K562 (cell line): Measurements from ENCODE around the gene ZNF584. TPM values are rescaled to one million over a fixed set of nuclear protein-coding genes. Genes with fewer than 3 reads are reported as not detected.

Experiments used
- BACH1 ChIP-seq: fragments of 200-800 bp; sonication (Bioruptor generic); IDR thresholded peaks from 2 replicates; pipeline ENCODE4 v1.6.1; 2016; ENCODE audit warnings: missing genetic modification characterization, missing compliant biosample characterization
- HDAC2 ChIP-seq: fragments of 450-650 bp; IDR thresholded peaks from 2 replicates; pipeline ENCODE4 v1.6.1; 2016; ENCODE audit warnings: mild to moderate bottlenecking
- HDAC6 ChIP-seq: IDR thresholded peaks from 2 replicates; pipeline ENCODE4 v1.6.1; 2012; ENCODE audit warnings: low read depth, mild to moderate bottlenecking, control low read depth, inconsistent platforms, low read length, moderate library complexity
- MAFF ChIP-seq: IDR thresholded peaks from 2 replicates; pipeline ENCODE4 v1.6.1; 2012; ENCODE audit warnings: low read length, improper control_type of control experiment
- MIER1 ChIP-seq: fragments of 450-650 bp; IDR thresholded peaks from 2 replicates; pipeline ENCODE4 v1.6.1; 2016; ENCODE audit warnings: antibody characterized with exemption, mild to moderate bottlenecking, low read depth
- NR1H2 ChIP-seq: sonication (generic); formaldehyde crosslinking; IDR thresholded peaks from 2 replicates; pipeline ENCODE4 v1.4.0; 2020; ENCODE audit warnings: mild to moderate bottlenecking, missing genetic modification reagents
- PCBP2 ChIP-seq: fragments of 200-400 bp; formaldehyde crosslinking; IDR thresholded peaks from 2 replicates; pipeline ENCODE4 v1.6.1; 2018; ENCODE audit warnings: low read length, low read depth, mild to moderate bottlenecking, moderate library complexity; ENCODE audit not compliant: poor library complexity, severe bottlenecking
- TBL1XR1 ChIP-seq, 2 experiments: IDR thresholded peaks; 2 replicates each; pipeline ENCODE4 v1.6.1; 2012; ENCODE audit warnings: improper control_type of control experiment in 2 of 2, low read length in 2 of 2, mild to moderate bottlenecking in 1 of 2
- TCF7 ChIP-seq: sonication (generic); IDR thresholded peaks from 2 replicates; pipeline ENCODE4 v1.6.1; 2016; ENCODE audit warnings: antibody characterized with exemption, borderline replicate concordance
- ZNF668 ChIP-seq: fragments of 250-450 bp; sonication (Bioruptor Pico); IDR thresholded peaks from 2 replicates; pipeline ENCODE4 v1.8.0; 2022; ENCODE audit warnings: mild to moderate bottlenecking, inconsistent platforms
- ZNF76 ChIP-seq: fragments of 250-450 bp; sonication (Bioruptor Pico); IDR thresholded peaks from 2 replicates; pipeline ENCODE4 v1.4.0; 2020; ENCODE audit warnings: mild to moderate bottlenecking, moderate library complexity, borderline replicate concordance
- ZNF830 ChIP-seq: fragments of 250-450 bp; sonication (Bioruptor Pico); IDR thresholded peaks from 2 replicates; pipeline ENCODE4 v1.5.0; 2021; ENCODE audit warnings: mild to moderate bottlenecking
- ZSCAN32 ChIP-seq: fragments of 450-650 bp; formaldehyde crosslinking; IDR thresholded peaks from 2 replicates; pipeline ENCODE4 v1.4.0; 2020; ENCODE audit warnings: mild to moderate bottlenecking, moderate library complexity
- polyA plus RNA-seq, 8 experiments: library from polyadenylated mRNA; depleted of rRNA in 4 of 8; stranded (reverse) in 5 of 8; unstranded in 3 of 8; fragments of >200 nt; fragmentation: Nextera tagmentation in 2 of 8; fragmentation: Illumina TruSeq in 1 of 8; extraction: Ambion mirVana in 2 of 8; extraction: Trizol in 1 of 8; gene quantifications; 2 replicates each; pipeline versions ENCODE4 v1.2.1 to v1.2.3, GENCODE V29; 2011 to 2014; ENCODE audit warnings: inconsistent platforms in 1 of 8, missing spikeins in 1 of 8
- total RNA-seq, 7 experiments: library from RNA; depleted of rRNA in 6 of 7; stranded (reverse); fragments of >200 nt in 6 of 7; fragmentation: Illumina TruSeq in 2 of 7; extraction: Trizol in 2 of 7; gene quantifications; 2 replicates each; pipeline versions ENCODE4 v1.2.1 to v1.2.3, GENCODE V29; 2011 to 2021; ENCODE audit warnings: low replicate concordance in 1 of 7
- TF ChIP-seq, protein P1 (sequence below): sonication (generic); formaldehyde crosslinking; IDR thresholded peaks from 2 replicates; pipeline ENCODE4 v1.8.0; 2022; ENCODE audit warnings: missing genetic modification reagents, mild to moderate bottlenecking, borderline replicate concordance
- TF ChIP-seq, protein P2 (sequence below): fragments of 450-650 bp; IDR thresholded peaks from one replicate; pipeline ENCODE4 v1.6.1; 2018; ENCODE audit warnings: mild to moderate bottlenecking, moderate library complexity; ENCODE audit not compliant: partially characterized antibody
- TF ChIP-seq, protein P3 (sequence below): fragments of 450-650 bp; IDR thresholded peaks from 2 replicates; pipeline ENCODE4 v1.6.1; 2018; ENCODE audit not compliant: partially characterized antibody
- TF ChIP-seq, protein P4 (sequence below), 2 experiments: fragments of 450-650 bp; IDR thresholded peaks; 2 replicates each; pipeline ENCODE4 v1.6.1; 2018; ENCODE audit warnings: mild to moderate bottlenecking in 2 of 2, low read depth in 1 of 2; ENCODE audit not compliant: partially characterized antibody in 2 of 2

The ZNF584 gene
- total and polyA plus RNA-seq, 9 of the 15 experiments (the other 6 are each of a cell fraction or from before 2014, with no cell fraction given): 5.8 to 43.4 (median 24.6) TPM

DNA sequence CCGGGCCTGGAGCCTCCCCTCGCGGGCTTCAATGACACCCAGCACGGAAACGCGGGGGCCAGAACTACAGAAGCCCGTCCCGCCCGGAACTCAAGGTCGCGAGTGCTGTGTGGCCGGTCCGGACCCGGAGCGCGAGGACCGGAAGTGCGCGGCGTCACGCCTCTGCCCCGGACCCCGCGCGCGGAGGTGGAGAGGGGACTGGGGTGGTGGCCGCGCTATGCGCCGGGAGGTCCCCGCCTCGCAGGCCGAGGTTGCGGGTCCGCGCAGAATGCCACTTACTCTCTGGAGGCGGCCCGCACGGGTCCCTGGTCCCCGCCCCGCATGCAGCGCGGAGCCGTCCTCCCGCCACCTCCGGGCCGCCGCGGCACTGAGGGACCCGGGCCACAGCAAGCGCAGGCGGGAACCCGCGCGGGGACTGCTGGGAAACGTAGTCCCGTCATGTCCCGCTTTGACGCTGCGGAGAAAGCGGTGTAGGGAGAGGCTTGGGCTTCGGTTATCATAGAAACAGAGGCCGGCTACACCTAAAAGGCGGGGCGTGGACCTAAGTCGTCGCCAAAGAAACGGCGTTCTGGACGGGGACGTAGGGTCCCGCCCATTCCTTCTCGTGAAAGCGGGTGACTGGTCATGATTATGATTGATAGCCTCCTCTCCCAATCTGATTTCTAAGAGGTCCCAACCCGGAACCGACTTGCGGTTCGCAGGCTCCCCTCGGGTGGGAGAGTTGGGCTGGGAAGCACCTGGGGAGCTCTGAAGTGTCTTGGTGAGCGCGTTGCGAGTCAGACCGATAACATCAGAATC, 27.6 kb upstream of the ZNF584 start, which contains the start of gene ZNF837 (continued):
- TF ChIP-seq ZNF668 (no peak), HDAC6 (no peak), MIER1 (no peak), TCF7 (0 out of 2 replicates have a peak, but pooled peaks have one; percentile 60), MAFF (no peak), NR1H2 (CRISPR knock-in tag) (peak; percentile 97; the same call in 1 of the 2 replicates), ZSCAN32 (CRISPR knock-in tag) (no peak), PCBP2 (no peak), HDAC2 (no peak), ZNF830 (CRISPR knock-in tag) (no peak), ZNF76 (CRISPR knock-in tag) (peak; percentile 79; the same call in 1 of the 2 replicates), TBL1XR1 (IDR thresholded peaks at IDR 0.05; ENCODE audit: low read length in 2 of 2) (0 out of 4 replicates have a peak, but pooled peaks of 1 of the 2 experiments have one; percentile 68), BACH1 (tag) (no peak)
- TF ChIP-seq, protein P1, sequence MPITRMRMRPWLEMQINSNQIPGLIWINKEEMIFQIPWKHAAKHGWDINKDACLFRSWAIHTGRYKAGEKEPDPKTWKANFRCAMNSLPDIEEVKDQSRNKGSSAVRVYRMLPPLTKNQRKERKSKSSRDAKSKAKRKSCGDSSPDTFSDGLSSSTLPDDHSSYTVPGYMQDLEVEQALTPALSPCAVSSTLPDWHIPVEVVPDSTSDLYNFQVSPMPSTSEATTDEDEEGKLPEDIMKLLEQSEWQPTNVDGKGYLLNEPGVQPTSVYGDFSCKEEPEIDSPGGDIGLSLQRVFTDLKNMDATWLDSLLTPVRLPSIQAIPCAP (CRISPR knock-in tag): no peak
- TF ChIP-seq, protein P2, sequence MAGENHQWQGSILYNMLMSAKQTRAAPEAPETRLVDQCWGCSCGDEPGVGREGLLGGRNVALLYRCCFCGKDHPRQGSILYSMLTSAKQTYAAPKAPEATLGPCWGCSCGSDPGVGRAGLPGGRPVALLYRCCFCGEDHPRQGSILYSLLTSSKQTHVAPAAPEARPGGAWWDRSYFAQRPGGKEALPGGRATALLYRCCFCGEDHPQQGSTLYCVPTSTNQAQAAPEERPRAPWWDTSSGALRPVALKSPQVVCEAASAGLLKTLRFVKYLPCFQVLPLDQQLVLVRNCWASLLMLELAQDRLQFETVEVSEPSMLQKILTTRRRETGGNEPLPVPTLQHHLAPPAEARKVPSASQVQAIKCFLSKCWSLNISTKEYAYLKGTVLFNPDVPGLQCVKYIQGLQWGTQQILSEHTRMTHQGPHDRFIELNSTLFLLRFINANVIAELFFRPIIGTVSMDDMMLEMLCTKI: no peak
- TF ChIP-seq, protein P3, sequence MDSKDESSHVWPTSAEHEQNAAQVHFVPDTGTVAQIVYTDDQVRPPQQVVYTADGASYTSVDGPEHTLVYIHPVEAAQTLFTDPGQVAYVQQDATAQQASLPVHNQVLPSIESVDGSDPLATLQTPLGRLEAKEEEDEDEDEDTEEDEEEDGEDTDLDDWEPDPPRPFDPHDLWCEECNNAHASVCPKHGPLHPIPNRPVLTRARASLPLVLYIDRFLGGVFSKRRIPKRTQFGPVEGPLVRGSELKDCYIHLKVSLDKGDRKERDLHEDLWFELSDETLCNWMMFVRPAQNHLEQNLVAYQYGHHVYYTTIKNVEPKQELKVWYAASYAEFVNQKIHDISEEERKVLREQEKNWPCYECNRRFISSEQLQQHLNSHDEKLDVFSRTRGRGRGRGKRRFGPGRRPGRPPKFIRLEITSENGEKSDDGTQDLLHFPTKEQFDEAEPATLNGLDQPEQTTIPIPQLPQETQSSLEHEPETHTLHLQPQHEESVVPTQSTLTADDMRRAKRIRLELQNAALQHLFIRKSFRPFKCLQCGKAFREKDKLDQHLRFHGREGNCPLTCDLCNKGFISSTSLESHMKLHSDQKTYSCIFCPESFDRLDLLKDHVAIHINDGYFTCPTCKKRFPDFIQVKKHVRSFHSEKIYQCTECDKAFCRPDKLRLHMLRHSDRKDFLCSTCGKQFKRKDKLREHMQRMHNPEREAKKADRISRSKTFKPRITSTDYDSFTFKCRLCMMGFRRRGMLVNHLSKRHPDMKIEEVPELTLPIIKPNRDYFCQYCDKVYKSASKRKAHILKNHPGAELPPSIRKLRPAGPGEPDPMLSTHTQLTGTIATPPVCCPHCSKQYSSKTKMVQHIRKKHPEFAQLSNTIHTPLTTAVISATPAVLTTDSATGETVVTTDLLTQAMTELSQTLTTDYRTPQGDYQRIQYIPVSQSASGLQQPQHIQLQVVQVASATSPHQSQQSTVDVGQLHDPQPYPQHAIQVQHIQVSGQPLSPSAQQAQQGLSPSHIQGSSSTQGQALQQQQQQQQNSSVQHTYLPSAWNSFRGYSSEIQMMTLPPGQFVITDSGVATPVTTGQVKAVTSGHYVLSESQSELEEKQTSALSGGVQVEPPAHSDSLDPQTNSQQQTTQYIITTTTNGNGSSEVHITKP: peak; percentile 34
- TF ChIP-seq, protein P4, sequence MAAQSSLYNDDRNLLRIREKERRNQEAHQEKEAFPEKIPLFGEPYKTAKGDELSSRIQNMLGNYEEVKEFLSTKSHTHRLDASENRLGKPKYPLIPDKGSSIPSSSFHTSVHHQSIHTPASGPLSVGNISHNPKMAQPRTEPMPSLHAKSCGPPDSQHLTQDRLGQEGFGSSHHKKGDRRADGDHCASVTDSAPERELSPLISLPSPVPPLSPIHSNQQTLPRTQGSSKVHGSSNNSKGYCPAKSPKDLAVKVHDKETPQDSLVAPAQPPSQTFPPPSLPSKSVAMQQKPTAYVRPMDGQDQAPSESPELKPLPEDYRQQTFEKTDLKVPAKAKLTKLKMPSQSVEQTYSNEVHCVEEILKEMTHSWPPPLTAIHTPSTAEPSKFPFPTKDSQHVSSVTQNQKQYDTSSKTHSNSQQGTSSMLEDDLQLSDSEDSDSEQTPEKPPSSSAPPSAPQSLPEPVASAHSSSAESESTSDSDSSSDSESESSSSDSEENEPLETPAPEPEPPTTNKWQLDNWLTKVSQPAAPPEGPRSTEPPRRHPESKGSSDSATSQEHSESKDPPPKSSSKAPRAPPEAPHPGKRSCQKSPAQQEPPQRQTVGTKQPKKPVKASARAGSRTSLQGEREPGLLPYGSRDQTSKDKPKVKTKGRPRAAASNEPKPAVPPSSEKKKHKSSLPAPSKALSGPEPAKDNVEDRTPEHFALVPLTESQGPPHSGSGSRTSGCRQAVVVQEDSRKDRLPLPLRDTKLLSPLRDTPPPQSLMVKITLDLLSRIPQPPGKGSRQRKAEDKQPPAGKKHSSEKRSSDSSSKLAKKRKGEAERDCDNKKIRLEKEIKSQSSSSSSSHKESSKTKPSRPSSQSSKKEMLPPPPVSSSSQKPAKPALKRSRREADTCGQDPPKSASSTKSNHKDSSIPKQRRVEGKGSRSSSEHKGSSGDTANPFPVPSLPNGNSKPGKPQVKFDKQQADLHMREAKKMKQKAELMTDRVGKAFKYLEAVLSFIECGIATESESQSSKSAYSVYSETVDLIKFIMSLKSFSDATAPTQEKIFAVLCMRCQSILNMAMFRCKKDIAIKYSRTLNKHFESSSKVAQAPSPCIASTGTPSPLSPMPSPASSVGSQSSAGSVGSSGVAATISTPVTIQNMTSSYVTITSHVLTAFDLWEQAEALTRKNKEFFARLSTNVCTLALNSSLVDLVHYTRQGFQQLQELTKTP (IDR thresholded peaks at IDR 0.05; ENCODE audit: low read depth in 1 of 2, partially characterized antibody in 2 of 2): peak in 1 of 2 experiments; percentile 58
